Measurements from ENCODE around the gene MARCHF10.

DNA sequence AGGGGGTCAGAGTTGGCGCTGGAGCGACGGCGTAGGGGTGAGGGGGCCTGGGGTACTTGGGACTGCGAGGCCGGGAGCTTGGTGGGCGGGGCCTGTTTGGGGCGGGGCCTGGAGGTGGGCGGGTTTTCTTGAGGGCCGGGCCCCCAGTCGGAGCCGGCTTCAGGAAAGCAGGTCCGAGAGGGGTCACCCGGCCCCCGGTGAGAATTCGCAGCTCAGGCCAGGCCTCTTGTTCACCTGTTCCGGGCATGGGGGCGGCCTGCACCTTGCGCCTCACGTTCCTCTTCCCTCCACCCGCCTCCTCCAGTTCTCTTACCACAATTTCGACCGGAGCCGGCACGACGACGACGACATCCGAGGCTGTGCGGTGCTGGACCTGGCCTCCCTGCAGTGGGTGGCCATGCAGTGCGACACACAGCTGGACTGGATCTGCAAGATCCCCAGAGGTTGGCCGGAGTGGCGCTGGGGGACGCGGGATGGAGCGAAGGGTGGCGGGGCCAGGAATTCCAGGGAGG, 128.2 kb downstream of the MARCHF10 start:
- no peak for TF ChIP-seq CHD1 (IDR thresholded peaks at IDR 0.05; ENCODE audit: low read depth, low read length)
- TF ChIP-seq, protein P1, sequence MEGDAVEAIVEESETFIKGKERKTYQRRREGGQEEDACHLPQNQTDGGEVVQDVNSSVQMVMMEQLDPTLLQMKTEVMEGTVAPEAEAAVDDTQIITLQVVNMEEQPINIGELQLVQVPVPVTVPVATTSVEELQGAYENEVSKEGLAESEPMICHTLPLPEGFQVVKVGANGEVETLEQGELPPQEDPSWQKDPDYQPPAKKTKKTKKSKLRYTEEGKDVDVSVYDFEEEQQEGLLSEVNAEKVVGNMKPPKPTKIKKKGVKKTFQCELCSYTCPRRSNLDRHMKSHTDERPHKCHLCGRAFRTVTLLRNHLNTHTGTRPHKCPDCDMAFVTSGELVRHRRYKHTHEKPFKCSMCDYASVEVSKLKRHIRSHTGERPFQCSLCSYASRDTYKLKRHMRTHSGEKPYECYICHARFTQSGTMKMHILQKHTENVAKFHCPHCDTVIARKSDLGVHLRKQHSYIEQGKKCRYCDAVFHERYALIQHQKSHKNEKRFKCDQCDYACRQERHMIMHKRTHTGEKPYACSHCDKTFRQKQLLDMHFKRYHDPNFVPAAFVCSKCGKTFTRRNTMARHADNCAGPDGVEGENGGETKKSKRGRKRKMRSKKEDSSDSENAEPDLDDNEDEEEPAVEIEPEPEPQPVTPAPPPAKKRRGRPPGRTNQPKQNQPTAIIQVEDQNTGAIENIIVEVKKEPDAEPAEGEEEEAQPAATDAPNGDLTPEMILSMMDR (conservative IDR thresholded peaks at IDR 0.05; ENCODE audit: low read depth, low read length) = no peak

Data from IMR-90 (cell line).